ENCODE data around the gene WDR82.

WDR82 gene

DNA sequence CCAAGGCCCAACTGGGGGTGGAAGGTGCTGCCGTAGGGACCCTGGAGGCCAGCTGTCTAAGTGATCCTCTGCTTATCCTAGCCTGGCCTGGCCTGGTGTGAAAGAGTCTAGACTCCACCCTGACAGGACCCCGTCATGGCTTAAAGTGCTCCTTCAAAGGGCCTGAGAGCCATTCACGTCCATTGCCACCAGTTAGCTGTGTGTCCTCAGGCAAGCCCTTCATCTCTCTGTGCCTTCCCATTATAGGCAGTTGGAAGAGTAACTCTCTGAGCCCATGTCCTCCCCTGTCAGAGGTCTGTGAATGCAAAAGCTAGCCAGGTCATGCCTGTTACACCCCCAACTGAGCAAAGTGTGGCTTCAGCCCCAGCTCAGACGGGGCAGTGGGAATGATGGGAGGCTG lies 28.5 kb upstream of the WDR82 start:
- no peak for DNase-seq

DNA sequence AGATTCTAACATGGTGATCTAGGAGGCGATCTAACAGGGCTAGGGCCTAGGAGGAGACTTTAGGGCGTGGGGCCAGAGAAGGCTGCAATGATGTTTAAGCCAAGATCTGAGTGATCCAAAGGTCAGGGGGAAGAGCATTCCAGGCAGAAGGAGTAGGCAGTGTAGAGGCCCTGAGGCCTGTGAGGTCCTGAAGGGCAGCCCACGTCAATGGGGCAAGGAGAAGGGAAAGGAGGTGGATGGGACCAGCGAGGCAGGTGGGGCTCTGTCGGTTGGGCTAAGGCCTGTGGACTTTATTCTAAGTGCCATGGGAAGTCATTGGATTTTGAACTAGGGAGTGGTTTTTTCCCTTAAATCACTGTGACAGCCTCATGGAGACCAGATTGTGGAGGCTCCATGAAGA lies 27.5 kb upstream of the WDR82 start:
- no peak for DNase-seq

DNA sequence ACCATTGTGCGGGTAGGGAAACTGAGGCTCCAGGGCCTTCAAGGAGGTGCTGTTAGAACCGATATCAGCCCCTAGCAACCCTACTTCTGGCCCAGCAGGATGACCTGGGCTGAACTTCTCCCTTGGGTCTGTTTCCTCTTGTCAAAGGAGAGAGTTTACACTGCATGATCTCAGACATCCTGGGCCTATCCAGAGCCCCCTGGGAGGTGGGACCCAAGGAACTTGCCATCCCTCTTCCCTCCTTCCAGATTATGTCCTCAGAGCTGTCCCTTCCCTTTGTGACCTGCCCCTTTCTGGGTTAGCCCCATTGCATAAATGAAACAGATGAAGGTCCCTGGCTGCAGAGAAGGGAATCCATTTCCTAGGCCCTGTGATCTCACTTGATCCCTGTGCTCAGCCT lies 25.4 kb upstream of the WDR82 start:
- no peak for DNase-seq

DNA sequence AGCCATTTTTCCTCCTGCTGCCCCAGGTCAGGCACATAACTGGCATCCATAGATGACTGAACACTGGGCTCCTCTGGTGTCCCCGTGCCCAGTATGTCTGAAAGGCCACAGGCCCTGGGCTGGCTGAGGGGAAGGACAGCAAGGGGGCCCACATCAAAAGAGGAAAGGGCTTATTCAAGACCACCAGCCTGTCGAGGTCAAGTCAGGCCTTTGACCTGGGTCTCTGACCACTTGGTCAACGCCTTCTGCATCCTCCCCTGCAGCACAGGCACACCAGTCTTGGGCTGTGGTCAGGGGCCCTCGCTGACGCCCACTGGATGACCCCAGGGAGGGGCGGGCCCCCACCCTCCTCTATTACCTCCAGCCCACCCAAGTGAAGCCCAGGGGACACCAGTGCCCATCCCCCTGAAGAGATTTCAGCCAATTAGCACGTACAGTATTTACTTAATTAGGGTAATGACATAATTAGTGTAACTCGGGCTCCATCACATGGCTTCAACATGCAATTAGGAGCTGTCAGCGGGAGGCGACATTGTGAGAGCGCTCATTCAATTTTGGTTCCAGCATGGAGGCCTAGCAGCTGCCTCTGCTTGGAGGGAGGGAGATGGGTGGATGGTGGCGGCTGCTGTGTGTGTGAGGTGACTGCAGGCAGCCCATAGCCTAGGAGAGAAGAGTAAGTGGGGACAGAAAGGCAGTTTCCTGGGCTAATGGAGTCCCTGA lies 24.1 kb upstream of the WDR82 start:
- no peak for DNase-seq

DNA sequence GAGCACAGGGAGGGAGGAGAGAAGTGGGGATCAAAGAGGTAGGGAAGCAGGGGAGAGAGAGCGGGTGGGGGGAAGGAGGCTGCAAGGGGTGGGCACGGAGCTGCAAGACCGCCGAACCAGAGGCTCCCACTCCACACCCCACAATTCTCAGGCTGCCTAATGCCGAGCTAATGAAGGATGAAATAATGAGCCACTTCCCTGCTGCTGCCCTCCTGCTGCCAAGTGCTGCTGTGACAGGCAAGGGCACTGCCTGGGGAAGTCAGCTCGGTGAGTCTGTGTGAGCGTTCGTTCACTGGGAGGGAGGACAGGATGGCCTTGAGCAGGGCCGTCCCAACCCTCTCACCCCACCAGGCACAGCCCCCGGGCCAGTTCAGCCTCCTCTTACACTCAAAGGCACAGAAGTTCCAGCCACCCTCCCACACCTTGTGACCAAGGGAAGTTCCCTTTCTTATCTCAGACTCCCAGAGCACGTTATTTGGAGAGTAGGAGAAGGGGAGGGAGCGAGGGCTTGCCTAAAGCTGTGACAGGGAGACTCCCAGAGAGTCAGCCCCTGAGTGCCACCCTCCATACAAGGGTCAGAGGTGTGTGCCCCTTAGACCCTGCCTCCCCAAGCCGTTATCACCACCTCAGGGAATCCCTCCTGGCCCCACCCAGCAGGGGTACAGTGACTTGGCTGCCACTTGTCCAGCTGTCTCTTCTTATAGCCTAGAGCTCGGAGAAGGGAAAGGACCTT lies 21.6 kb upstream of the WDR82 start:
- DNase-seq = no peak

DNA sequence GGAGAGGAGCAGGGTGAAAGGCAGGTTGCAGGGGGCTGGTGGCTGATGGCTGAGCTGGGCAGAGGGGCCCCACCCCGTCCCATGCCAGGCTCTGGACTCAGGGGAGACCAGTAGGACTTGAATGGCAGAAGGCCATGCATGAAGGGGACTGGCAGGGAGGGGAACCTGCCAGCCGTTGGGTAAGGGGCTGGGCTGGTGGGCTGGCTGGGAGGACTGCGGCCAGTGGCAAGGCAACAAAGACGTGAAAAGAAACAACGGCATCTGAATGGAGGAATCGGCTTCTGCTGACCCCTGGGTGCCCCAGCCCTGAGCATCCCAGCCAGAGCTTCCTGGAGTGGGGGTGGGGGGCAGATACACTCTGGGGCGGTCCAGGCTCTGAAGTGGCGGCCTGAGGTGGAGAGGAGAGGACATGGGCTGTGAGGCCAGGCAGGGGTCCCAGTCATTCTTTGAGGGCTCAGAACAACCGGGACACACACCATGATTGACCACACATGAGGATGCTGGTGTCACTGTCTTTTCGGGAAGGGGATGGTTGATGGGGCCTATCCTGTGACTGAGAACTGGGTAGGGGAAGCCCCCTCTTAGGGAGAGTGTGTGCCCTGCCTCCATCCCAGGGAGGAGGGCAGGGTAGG lies 20.9 kb upstream of the WDR82 start:
- DNase-seq = no peak

DNA sequence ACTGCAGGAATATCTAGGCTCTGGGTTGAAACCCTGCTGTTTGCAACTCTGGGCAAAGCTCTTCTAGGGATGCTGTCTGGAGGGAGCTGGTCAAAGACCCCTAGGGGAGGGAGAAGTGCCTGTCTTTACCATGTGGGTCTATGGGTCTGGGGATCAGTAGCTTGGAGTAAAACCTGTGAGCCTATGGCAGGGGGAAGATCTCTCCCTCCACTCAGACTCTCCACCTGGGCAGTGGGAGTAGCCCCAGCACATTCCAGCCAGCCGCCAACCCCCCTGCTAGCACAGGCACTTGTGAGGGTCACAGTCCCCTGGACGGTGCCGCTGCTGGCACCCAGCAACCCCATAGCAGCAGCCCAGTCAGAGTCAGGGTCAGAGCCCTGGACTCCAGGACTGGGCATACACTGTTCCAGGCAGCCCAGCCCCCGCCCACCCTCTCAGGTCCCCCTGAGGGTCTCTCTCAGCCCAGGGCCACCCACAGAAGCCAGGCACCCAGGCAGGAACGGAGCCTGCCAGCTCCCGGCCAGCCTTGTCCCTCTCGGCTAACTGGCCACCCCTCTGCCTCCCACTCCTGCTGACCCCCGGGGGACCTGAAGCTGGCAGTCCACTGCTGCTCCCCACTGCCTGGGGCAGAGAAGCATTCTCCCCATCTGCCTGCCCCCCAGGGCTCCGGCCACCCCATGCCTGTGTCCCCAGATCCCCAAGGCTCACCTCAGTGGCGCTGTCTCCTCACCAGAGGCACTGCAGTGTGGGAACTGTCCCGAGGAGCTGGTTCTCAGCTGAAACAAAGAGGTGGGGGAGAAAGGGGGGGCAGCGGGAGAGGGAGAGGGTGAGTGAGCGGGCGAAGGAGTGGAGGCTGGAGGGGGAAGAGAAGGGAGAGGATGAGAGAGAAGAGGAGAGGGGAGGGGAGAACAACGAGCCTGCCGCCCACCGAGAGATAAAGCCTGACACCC lies 20.0 kb upstream of the WDR82 start:
- DNase-seq = no peak

DNA sequence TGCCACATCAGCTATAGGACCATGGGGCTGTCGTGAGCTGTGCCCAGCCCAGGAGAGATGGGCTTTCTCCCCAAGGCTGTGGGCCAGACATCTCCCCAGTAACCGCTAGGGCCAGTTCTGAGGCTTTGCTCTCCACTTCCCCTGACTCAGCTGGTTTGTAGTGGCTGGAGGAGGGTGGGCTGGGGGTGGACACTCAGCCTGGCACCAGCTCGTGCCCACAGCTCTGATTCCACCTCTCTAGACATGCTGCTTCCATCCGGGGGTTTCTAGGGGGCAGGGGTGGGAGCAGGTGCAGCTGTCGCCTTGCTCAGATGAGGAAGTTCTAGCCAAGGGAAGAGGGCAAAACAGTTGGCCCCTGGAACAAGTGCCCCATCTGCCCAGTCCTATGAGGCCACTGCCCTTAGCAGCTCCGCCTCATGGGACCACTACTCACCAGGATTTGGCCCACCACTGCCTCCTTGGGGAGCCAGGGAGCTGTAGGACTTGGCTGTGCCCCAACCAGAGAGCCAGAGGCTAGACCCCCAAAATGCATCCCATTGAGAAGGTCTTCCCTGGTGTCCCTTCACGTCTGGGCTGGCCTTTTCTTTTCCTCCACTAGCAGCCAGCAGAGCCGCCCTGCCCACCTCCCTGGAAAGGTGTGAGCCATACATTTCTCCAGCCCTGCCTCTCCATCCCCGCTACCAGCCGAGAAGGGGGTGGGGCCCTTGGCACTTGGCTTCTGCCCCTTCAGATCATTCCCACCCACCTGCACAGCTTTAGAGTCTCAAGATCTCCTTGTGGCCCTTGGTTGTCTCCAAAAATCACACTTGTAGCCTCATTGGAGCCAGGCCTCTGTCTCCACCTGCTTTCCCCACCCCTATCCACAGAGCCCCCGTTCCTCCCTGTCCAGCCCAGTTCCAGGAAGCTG lies 19.0 kb upstream of the WDR82 start:
- no peak for DNase-seq

DNA sequence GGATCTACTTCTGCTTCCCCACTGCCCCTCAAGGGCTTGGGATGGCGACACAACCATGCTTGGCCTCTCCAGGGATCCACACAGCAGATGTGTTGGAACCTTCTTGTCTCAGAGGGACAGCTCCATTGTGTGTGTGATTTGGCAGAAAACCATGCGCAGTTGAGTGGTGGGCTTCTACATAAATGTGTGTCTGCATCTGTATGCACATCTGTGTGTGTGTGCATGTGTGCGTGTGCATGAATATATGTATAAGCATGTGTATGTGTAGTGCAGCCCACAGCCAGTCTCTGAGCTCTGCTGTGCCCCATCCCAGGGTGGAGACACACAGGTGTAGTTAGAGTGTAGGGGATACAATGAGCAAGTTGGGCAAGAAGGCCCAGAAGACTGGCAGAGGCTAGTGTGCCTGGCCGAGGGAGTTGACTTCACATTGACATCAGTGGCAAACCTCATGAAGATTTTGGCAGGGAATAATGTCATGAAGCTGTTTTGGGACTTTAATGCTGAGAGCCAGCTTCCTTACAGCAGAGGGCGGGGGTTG lies 17.3 kb upstream of the WDR82 start:
- no peak for DNase-seq

DNA sequence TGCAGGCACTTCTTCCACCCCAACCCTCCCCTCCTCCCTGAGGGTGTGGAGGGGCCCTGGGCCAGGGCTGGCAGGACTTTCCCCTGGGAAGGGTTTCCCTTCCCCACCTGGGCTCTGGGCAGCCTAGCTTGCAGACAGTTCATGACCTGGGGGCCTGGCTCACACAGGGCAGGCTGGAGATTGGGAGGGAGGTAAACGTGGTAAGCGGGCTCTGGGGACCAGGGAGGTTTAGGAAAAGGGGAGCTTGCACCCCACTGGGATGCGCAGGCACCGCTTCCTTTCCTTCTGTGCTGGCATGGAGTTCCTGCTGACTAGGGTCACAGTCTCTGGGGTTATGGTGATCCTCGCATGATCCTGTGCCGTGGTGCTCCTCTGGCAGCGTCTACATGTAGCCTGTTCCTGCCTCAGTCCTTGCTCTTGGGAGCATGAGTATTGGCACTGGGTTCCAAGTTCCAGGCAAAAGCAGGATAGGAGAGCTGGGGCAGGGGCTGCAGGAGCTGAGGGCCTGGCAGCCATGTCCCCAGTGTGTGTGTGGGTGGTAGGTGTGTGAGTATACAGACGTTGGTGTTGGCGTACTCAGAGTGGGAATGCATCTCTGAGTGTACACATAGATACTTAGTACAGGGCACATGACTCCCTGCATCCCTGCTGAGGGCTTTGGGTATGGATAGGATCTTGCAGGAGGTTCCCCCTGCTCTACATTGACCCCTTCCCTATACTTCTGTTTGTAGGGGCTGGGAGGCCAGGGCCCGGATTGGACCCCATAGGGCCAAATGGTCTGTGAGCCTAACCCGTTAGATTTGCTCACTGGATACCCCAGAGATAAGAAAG lies 16.1 kb upstream of the WDR82 start:
- no peak for DNase-seq

DNA sequence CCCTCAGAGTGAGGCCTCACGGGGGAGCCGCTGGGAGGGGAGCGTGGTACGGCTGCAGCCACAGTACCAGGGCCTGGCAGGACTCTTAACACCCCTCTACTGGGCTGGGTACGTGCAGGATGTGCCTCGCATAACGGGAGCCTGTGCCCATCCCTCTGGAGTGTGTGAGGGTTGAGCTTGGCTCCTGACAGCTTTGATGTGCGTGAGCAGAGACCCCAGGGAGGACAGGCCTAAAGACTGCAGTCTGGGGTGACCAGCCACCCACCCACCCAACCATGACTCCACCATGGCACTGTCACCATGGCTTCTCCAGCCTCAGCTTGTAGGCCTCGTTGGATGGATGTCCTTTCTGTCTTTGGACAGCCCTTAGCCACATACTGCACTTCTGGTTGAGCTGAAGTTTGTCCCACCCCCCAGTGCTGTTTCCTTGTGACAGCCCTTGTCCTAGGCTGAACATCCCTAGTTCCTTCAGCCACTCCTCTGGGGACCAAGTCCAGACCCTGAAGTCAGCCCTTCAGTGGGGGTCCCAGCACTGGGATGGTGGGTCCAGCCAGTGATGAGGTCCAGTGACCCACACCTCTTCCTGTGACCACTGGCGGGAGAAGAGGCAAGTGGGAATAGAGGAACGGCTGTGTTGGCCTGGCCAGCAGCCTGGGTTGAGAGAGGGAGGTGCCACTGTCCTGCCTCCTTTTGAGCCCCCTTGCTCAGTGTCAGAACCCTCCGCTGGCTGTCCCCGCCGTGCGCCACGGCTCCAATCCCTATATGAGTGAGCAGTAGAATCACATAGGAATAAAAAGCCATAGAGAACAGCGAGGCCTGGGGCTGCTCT lies 15.3 kb upstream of the WDR82 start:
- no peak for DNase-seq

DNA sequence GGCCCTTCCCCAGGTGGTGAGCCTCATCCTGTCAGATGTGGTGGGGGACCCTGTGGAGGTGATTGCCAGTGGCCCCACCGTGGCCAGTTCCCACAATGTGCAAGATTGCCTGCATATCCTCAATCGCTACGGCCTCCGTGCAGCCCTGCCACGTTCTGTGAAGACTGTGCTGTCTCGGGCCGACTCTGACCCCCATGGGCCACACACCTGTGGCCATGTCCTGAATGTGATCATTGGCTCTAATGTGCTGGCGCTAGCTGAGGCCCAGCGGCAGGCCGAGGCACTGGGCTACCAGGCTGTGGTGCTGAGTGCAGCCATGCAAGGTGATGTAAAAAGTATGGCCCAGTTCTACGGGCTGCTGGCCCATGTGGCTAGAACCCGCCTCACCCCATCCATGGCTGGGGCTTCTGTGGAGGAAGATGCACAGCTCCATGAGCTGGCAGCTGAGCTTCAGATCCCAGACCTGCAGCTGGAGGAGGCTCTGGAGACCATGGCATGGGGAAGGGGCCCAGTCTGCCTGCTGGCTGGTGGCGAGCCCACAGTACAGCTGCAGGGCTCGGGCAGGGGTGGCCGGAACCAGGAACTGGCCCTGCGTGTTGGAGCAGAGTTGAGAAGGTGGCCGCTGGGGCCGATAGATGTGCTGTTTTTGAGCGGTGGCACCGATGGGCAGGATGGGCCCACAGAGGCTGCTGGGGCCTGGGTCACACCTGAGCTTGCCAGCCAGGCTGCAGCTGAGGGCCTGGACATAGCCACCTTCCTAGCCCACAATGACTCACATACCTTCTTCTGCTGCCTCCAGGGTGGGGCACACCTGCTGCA lies 14.0 kb upstream of the WDR82 start:
- no peak for DNase-seq

DNA sequence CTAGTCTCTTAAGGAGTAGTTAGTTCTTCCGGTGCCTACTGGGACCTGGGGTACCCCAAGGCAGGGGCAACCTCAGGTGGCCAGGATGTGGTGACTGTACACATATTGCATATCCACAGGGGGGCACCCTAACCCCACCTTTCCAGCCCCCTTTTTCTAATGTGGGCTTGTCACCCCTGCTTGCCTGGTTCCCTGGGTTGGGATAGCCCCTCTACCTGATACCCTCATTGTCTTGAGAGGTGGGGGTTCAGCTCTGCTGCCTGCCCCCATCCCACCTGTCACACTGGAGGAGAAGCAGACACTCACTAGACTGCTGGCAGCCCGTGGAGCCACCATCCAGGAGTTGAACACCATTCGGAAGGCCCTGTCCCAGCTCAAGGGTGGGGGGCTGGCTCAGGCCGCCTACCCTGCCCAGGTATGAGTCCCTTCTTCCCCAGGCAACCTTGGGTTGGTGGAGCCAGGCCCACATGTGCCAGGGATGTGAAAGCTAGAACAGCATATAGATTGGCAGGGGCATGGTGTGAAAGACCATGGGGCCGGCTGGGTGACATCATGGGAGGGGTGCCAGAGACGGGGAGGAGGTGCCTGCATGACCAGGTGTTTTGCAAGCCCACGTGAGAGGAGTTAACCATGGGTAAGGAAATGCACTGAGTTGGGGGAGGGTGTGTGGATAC lies 13.2 kb upstream of the WDR82 start:
- DNase-seq = peak; percentile 41 to 59

DNA sequence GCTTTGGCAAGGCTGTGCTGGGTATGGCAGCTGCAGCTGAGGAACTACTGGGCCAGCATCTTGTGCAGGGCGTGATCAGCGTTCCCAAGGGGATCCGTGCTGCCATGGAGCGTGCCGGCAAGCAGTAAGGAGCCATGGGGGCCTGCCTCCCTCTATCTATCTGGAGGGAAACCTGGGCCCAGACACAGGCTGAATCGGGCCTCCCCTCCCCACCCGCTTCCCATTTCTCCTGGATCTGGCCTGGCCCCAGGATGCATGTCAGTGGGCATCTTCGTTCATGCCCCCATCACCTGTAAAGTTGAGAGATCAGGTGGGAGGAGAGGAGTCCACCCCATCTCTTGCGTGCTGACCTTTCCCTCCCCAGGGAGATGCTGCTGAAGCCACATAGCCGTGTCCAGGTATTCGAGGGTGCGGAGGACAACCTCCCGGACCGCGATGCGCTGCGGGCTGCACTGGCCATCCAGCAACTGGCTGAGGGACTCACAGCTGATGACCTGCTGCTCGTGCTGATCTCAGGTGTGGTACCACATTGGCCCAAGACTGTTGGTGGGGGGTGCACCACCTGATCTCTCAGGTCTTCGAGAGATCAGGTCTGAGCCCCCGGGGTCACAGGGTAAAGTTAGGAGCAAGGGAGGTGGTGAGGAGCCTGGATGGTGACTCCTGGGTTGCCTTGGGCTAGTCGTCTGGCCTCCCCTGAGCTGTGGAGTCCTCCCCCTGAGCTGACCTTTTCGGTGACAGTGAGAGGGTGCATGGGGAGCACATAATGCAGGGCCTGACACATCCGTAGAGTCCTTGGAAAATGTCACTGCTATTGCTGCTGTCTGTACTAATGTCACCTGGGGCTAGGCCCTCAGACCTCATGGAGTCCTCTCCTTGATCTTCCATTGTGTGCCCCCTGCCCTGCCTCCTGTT lies 12.4 kb upstream of the WDR82 start:
- no peak for DNase-seq

DNA sequence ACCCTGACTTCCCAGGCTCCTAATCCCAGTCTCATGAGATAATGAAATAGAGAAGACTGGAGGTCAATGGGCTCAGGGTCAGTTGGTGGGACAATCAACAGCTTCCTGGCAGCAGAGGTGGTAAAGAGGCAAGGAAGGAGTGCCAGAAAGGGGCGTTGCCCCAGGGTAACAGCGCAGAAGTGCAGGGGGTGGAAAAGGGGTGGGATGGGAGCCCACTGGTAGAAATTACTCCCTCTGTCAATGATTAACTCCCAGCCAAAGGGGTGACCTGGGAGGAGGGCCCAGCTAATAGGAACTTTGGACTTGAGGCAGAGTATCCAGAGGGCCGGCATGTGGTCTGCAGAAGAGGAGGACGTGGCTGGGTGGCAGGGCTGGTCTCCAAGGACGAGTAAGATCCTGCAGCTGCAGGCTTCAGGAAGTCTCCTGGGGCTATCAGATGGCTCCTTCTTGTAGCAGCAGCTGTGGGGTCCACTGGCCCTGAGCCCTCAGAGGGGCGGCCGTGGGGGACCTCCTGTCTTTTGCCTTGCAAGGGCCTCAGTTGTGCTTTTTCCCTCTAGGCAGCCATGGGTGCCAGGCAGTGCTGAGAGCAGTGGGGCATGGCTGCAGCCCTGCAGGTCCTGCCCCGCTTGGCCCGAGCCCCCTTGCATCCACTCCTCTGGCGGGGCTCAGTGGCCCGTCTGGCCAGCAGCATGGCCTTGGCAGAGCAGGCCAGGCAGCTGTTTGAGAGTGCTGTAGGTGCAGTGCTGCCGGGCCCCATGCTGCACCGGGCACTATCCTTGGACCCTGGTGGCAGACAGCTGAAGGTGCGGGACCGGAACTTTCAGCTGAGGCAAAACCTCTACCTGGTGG lies 11.5 kb upstream of the WDR82 start:
- DNase-seq = no peak

DNA sequence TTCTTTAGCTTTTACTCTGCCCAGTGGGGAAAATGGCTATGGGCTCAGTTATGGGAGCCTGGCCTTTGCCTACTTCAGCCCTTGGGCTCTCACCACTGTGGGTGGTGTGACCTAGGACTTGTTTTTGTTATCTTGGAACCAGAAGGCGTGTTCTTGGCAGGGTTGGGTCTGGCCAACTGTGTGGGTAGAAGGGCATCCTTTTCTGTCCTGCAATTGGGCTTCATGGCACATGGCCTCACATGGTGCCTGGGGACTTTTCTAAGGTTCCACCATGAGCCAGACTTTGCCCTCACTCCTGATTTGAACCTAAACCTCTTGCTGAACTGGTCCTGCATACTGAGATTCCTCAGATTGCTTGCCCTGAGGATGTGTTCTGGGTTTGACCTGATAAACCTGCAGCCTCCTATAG lies 10.9 kb upstream of the WDR82 start:
- DNase-seq = no peak
